K562 (cell line): ENCODE results near the gene IDUA. TPM values are rescaled to one million over a fixed set of nuclear protein-coding genes. Genes with fewer than 3 reads are reported as not detected.
A peak's percentile ranks its signal among the peaks of the same experiment; 100 is the strongest.

Experiments
- ATAC-seq: fragments of 200-7000 bp; cut with Tn5 transposase; 3 replicates; pipeline ENCODE4 v1.9.1; 2020; ENCODE audit warnings: moderate library complexity
- BruUV-seq: library from RNA; stranded (reverse); fragments of 400-500 nt; replicated peaks from 2 replicates; lab custom pipeline; 2021; lab: Mats Ljungman, UMichigan
- CTCF ChIA-PET: fragments of 300-600 bp; formaldehyde crosslinking; extraction: SDS; loops from one replicate; lab custom pipeline; 2021; ENCODE audit warnings: low intra/inter-chr PET ratio; lab: Yijun Ruan, JAX
- POLR2A ChIA-PET: fragments of 300-600, 350-650 bp; sonication (Branson Sonifier 250); formaldehyde crosslinking; extraction: SDS; loops from one replicate; lab custom pipeline; 2021; ENCODE audit warnings: antibody characterized with exemption, inconsistent platforms; lab: Yijun Ruan, JAX
- DNase-seq, 4 experiments: peaks; one replicate each; pipeline versions ENCODE4 v3.0.0 to v3.0.0-alpha.2; 2011 to 2018; ENCODE audit warnings: low spot score in 3 of 4, mixed read lengths in 3 of 4; ENCODE audit errors: extremely low read depth in 1 of 4
- FAIRE-seq: peaks from 2 replicates; lab custom pipeline; 2011; peaks lifted over from hg19 to GRCh38; lab: Jason Lieb, UNC
- H2AFZ ChIP-seq: 2 replicates; pipeline ENCODE4 v1.6.0; 2011; ENCODE audit warnings: low read depth, low read length, control low read depth, inconsistent platforms
- H3K27ac ChIP-seq: fragments of 200-600 bp; 3 replicates; pipeline ENCODE4 v1.8.0; 2011; ENCODE audit warnings: low read depth, mild to moderate bottlenecking, control low read depth, inconsistent platforms, low read length, moderate library complexity, mixed read lengths; ENCODE audit errors: extremely low read depth
- H3K27me3 ChIP-seq, 2 experiments: fragments of 300-600 bp in 1 of 2; 2 replicates in 1 of 2; 3 replicates in 1 of 2; pipeline versions ENCODE4 v1.6.0 to v1.8.0; 2011; ENCODE audit warnings: inconsistent platforms in 2 of 2, low read length in 2 of 2, mild to moderate bottlenecking in 1 of 2, mixed read lengths in 1 of 2, moderate library complexity in 1 of 2; ENCODE audit not compliant: control insufficient read depth in 2 of 2, insufficient read depth in 2 of 2
- H3K36me3 ChIP-seq: fragments of 300-600 bp; 3 replicates; pipeline ENCODE4 v1.8.0; 2011; ENCODE audit warnings: mild to moderate bottlenecking, low read length, inconsistent platforms; ENCODE audit not compliant: control insufficient read depth, insufficient read depth
- H3K4me1 ChIP-seq, 2 experiments: fragments of 200-600 bp in 1 of 2; replicated peaks in 1 of 2; 2 replicates in 1 of 2; 3 replicates in 1 of 2; pipeline versions ENCODE4 v1.5.1 to v1.8.0; 2011; ENCODE audit warnings: inconsistent platforms in 2 of 2, low read length in 2 of 2, mild to moderate bottlenecking in 1 of 2, mixed read lengths in 1 of 2, moderate library complexity in 1 of 2; ENCODE audit not compliant: control insufficient read depth in 2 of 2, insufficient read depth in 2 of 2
- H3K4me2 ChIP-seq: 2 replicates; pipeline ENCODE4 v1.6.1; 2011; ENCODE audit warnings: low read length, control low read depth, inconsistent platforms, mixed read lengths; ENCODE audit not compliant: insufficient read depth
- H3K4me3 ChIP-seq: fragments of 200-600 bp; sonication (generic), shearing (Covaris generic); 2 replicates; pipeline ENCODE4 v1.5.1; 2016; ENCODE audit warnings: control low read depth, inconsistent platforms
- H3K79me2 ChIP-seq: fragments of 200-600 bp; 3 replicates; pipeline ENCODE4 v1.8.0; 2011; ENCODE audit warnings: low read length, inconsistent platforms; ENCODE audit not compliant: control insufficient read depth, insufficient read depth
- H3K9ac ChIP-seq, 2 experiments: 2 replicates each; pipeline versions ENCODE4 v1.6.0 to v1.6.1; 2011; ENCODE audit warnings: low read depth in 2 of 2, low read length in 2 of 2, control low read depth in 1 of 2, inconsistent platforms in 1 of 2, mild to moderate bottlenecking in 1 of 2, mixed read lengths in 1 of 2; ENCODE audit not compliant: insufficient read depth in 1 of 2
- H3K9me1 ChIP-seq: one replicate; pipeline ENCODE4 v1.6.0; 2011; ENCODE audit warnings: inconsistent platforms, mild to moderate bottlenecking, low read length, moderate library complexity; ENCODE audit not compliant: control insufficient read depth, insufficient read depth
- H3K9me3 ChIP-seq: replicated peaks from 2 replicates; pipeline ENCODE4 v1.5.1; 2011; ENCODE audit warnings: low read depth, low read length, inconsistent platforms; ENCODE audit not compliant: control insufficient read depth, insufficient read depth
- H4K20me1 ChIP-seq: replicated peaks from 2 replicates; pipeline ENCODE4 v1.6.1; 2011; ENCODE audit warnings: low read length, inconsistent platforms, mixed read lengths; ENCODE audit not compliant: control insufficient read depth, insufficient read depth
- ATF1 ChIP-seq, 2 experiments: fragments of 450-650 bp in 1 of 2; IDR thresholded peaks; 2 replicates each; pipeline ENCODE4 v1.6.1; 2016; ENCODE audit warnings: missing compliant biosample characterization in 1 of 2, missing genetic modification characterization in 1 of 2
- CBX2 ChIP-seq: fragments of 200-600 bp; sonication (generic); IDR thresholded peaks from one replicate; pipeline ENCODE4 v1.6.1; 2012; ENCODE audit warnings: mild to moderate bottlenecking, low read length, inconsistent platforms; ENCODE audit not compliant: insufficient read depth, poor library complexity, severe bottlenecking
- ETV1 ChIP-seq: fragments of 450-650 bp; conservative IDR thresholded peaks from 2 replicates; pipeline ENCODE4 v1.6.1; 2016; ENCODE audit warnings: missing genetic modification characterization, control low read depth, low read depth, missing compliant biosample characterization
- GATAD2A ChIP-seq: fragments of 450-650 bp; IDR thresholded peaks from 2 replicates; pipeline ENCODE4 v1.6.1; 2017
- HDGF ChIP-seq: fragments of 450-650 bp; IDR thresholded peaks from 2 replicates; pipeline ENCODE4 v1.6.1; 2016
- MECOM ChIP-seq: fragments of 250-450 bp; sonication (Bioruptor Pico); IDR thresholded peaks from 2 replicates; pipeline ENCODE4 v1.8.0; 2022; ENCODE audit warnings: inconsistent platforms
- MNT ChIP-seq, 2 experiments: fragments of 450-650 bp; conservative IDR thresholded peaks; 2 replicates each; pipeline ENCODE4 v1.6.1; 2017; ENCODE audit warnings: mild to moderate bottlenecking in 2 of 2, moderate library complexity in 2 of 2
- MTF1 ChIP-seq: fragments of 250-450 bp; sonication (Bioruptor Pico); IDR thresholded peaks from 2 replicates; pipeline ENCODE4 v1.9.0; 2021; ENCODE audit warnings: moderate library complexity, mild to moderate bottlenecking, inconsistent platforms, borderline replicate concordance
- NCOA4 ChIP-seq: fragments of 450-650 bp; IDR thresholded peaks from 2 replicates; pipeline ENCODE4 v1.6.1; 2018; ENCODE audit warnings: mild to moderate bottlenecking; ENCODE audit not compliant: partially characterized antibody
- POLR2AphosphoS2 ChIP-seq: IDR thresholded peaks from 2 replicates; pipeline ENCODE4 v1.6.1; 2012; ENCODE audit warnings: low read length, improper control_type of control experiment
- PREB ChIP-seq: sonication (generic); formaldehyde crosslinking; IDR thresholded peaks from 2 replicates; pipeline ENCODE4 v1.8.1; 2023; ENCODE audit warnings: mild to moderate bottlenecking, missing genetic modification reagents
- PTBP1 ChIP-seq: fragments of 200-400 bp; formaldehyde crosslinking; IDR thresholded peaks from 2 replicates; pipeline ENCODE4 v1.6.1; 2017; ENCODE audit warnings: low read depth, low read length
- SAP30 ChIP-seq: fragments of 200-600 bp; sonication (generic); IDR thresholded peaks from 2 replicates; pipeline ENCODE4 v1.6.1; 2012; ENCODE audit warnings: borderline replicate concordance, low read depth, mild to moderate bottlenecking, moderate library complexity, low read length, control low read depth, inconsistent platforms; ENCODE audit not compliant: insufficient read depth, poor library complexity, severe bottlenecking
- SMAD3 ChIP-seq: fragments of 450-650 bp; formaldehyde crosslinking; conservative IDR thresholded peaks from 2 replicates; pipeline ENCODE4 v1.4.0; 2020; ENCODE audit warnings: mild to moderate bottlenecking
- SNAPC5 ChIP-seq: fragments of 250-450 bp; sonication (Bioruptor Pico); IDR thresholded peaks from 2 replicates; pipeline ENCODE4 v1.8.0; 2021; ENCODE audit warnings: moderate library complexity, mild to moderate bottlenecking, inconsistent platforms
- TAF9B ChIP-seq: fragments of 450-650 bp; IDR thresholded peaks from 2 replicates; pipeline ENCODE4 v1.6.1; 2018; ENCODE audit warnings: mild to moderate bottlenecking; ENCODE audit not compliant: partially characterized antibody
- TCF7 ChIP-seq: sonication (generic); IDR thresholded peaks from 2 replicates; pipeline ENCODE4 v1.6.1; 2016; ENCODE audit warnings: antibody characterized with exemption, borderline replicate concordance
- ZNF766 ChIP-seq: fragments of 200-800 bp; sonication (Bioruptor generic); conservative IDR thresholded peaks from 2 replicates; pipeline ENCODE4 v1.6.1; 2016; ENCODE audit warnings: missing genetic modification characterization, missing compliant biosample characterization
- ZNF780A ChIP-seq: fragments of 250-450 bp; sonication (Bioruptor Pico); IDR thresholded peaks from 2 replicates; pipeline ENCODE4 v1.5.0; 2021; ENCODE audit warnings: mild to moderate bottlenecking
- WGBS: fragments of 100-300 bp; shearing (Covaris generic); methylation state at CpG from one replicate; pipeline ENCODE4 v1.1.6; 2016; ENCODE audit warnings: low coverage, mixed read lengths; ENCODE audit not compliant: insufficient coverage; ENCODE audit errors: missing lambda C conversion rate; 5-methylcytosine and 5-hydroxymethylcytosine counted together
- in situ Hi-C: fragments of 300-500 bp; cut with MboI; formaldehyde crosslinking; loops from 4 replicates; pipeline ENCODE4 v1.15.0; 2018; ENCODE audit warnings: inconsistent platforms, mixed read lengths
- intact Hi-C: fragments of 100-400 bp; cut with micrococcal nuclease; formaldehyde crosslinking; loops from 2 replicates; pipeline ENCODE4 v1.14.2; 2022
- polyA plus RNA-seq, 8 experiments: library from polyadenylated mRNA; depleted of rRNA in 4 of 8; stranded (reverse) in 5 of 8; unstranded in 3 of 8; fragments of >200 nt; fragmentation: Nextera tagmentation in 2 of 8; fragmentation: Illumina TruSeq in 1 of 8; extraction: Ambion mirVana in 2 of 8; extraction: Trizol in 1 of 8; gene quantifications; 2 replicates each; pipeline versions ENCODE4 v1.2.1 to v1.2.3, GENCODE V29; 2011 to 2014; ENCODE audit warnings: inconsistent platforms in 1 of 8, missing spikeins in 1 of 8
- total RNA-seq, 7 experiments: library from RNA; depleted of rRNA in 6 of 7; stranded (reverse); fragments of >200 nt in 6 of 7; fragmentation: Illumina TruSeq in 2 of 7; extraction: Trizol in 2 of 7; gene quantifications; 2 replicates each; pipeline versions ENCODE4 v1.2.1 to v1.2.3, GENCODE V29; 2011 to 2021; ENCODE audit warnings: low replicate concordance in 1 of 7

Gene IDUA
- total and polyA plus RNA-seq, 9 of the 15 experiments (the other 6 are each of a cell fraction or from before 2014, with no cell fraction given): 0.04 to 16.1 (median 1.2) TPM

GRCh38 chr4:973431-974397, 13.1 kb upstream of the IDUA start, which contains the start of gene DGKQ:
DGKQ (minus strand) TSS chr4:973569; CDS start chr4:973482, 87 bp downstream.
- Histone ChIP-seq H2AFZ (peak within 1 kb of the TSS; percentile 67; the same call in 1 of the 2 replicates), H3K4me3 (peak within 1 kb of the TSS; percentile 79), H3K27ac (peak within 1 kb of the TSS; percentile 57; the same call in 2 of the 3 replicates), H3K9me1 (no peaks in the 10 kb centered on the region), H3K79me2 (peaks cover 10% of the 10 kb centered on the region; the same call in 2 of the 3 replicates), H3K4me1 (peaks cover 0 to 61% of the 10 kb centered on the region in 2 experiments; a peak in 4 of 5 replicates), H3K36me3 (peaks cover 3% of the 10 kb centered on the region; the same call in 1 of the 3 replicates), H3K27me3 (no peaks in the 10 kb centered on the region), H4K20me1 (no peaks in the 10 kb centered on the region; the same call in 1 of the 2 replicates), H3K9me3 (no peaks in the 10 kb centered on the region), H3K9ac (peak within 1 kb of the TSS; percentile 64 to 98; a peak in 3 of 4 replicates), H3K4me2 (peak within 1 kb of the TSS; percentile 79)
- ChIA-PET POLR2A (interaction anchor here (0.9 kb wide), 1 partner anchor 13 kb away, joined by 3 read pairs; the partner anchor contains the start of gene IDUA), CTCF (no interaction called here)
- in situ Hi-C loops (no loop called here), intact Hi-C loops (loop anchor here (2.0 kb wide), 1 partner anchor 43 kb away; no protein-coding TSS in a partner anchor)
- 21% methylated on average over 54 of the region's 123 CpGs for WGBS
- BruUV-seq: TSS peak; percentile 89
- peak; percentile 93 for ATAC-seq
- no peak for FAIRE-seq
- DNase-seq: peak; percentile 84 to 98 (median 97)
- TF ChIP-seq TAF9B (no peak), PREB (CRISPR knock-in tag) (no peak), ATF1 (CRISPR knock-in tag; IDR thresholded peaks at IDR 0.05) (no peak), ATF1 (tag; IDR thresholded peaks at IDR 0.05) (no peak), NCOA4 (no peak), ZNF780A (CRISPR knock-in tag) (no peak), POLR2AphosphoS2 (no peak), ZNF766 (CRISPR knock-in tag) (no peak), MNT (conservative IDR thresholded peaks at IDR 0.05) (peak in 1 of 2 experiments; percentile 55; a peak in 2 of 4 replicates), MECOM (CRISPR knock-in tag) (no peak), MTF1 (no peak), CBX2 (no peak), PTBP1 (no peak), SAP30 (peak; percentile 52), TCF7 (no peak), ETV1 (tag) (no peak), GATAD2A (no peak; the same call in 1 of the 2 replicates), SMAD3 (no peak), SNAPC5 (CRISPR knock-in tag) (no peak), HDGF (no peak)
